KMS-11 (cell line): ENCODE results near the gene SUCLG1.
"Not testable (repeated sequence)": the region's sequence is repeated elsewhere in the genome, so short reads cannot be mapped to it uniquely, and the experiment has no call there.

ENCODE experiments used
- H2AFZ ChIP-seq: fragments of 200-600 bp; sonication (generic); 2 replicates; pipeline ENCODE4 v1.6.1; 2016; ENCODE audit warnings: antibody characterized with exemption, mixed run types, low read depth
- H3K27ac ChIP-seq: fragments of 200-600 bp; sonication (generic); 2 replicates; pipeline ENCODE4 v1.6.1; 2016; ENCODE audit warnings: mild to moderate bottlenecking, mixed run types
- H3K27me3 ChIP-seq: fragments of 200-600 bp; sonication (generic); 2 replicates; pipeline ENCODE4 v1.6.1; 2017; ENCODE audit warnings: mild to moderate bottlenecking, low read depth, mixed run types, moderate library complexity; ENCODE audit not compliant: insufficient read depth
- H3K36me3 ChIP-seq: fragments of 200-600 bp; sonication (generic); 2 replicates; pipeline ENCODE4 v1.6.1; 2017; ENCODE audit warnings: mild to moderate bottlenecking, mixed run types; ENCODE audit not compliant: insufficient read depth
- H3K4me1 ChIP-seq: fragments of 200-600 bp; sonication (generic); 2 replicates; pipeline ENCODE4 v1.6.1; 2016; ENCODE audit warnings: mild to moderate bottlenecking, low read depth, mixed run types; ENCODE audit not compliant: poor library complexity, severe bottlenecking
- H3K4me2 ChIP-seq: fragments of 200-600 bp; sonication (generic); 2 replicates; pipeline ENCODE4 v1.7.0; 2016; ENCODE audit warnings: mild to moderate bottlenecking, mixed run types
- H3K4me3 ChIP-seq: fragments of 200-600 bp; sonication (generic); IDR thresholded peaks from 2 replicates; pipeline ENCODE4 v1.6.1; 2017; ENCODE audit warnings: low read depth, low read length, mixed read lengths; ENCODE audit not compliant: insufficient read depth
- H3K79me2 ChIP-seq: fragments of 200-600 bp; sonication (generic); 2 replicates; pipeline ENCODE4 v1.6.1; 2016; ENCODE audit warnings: low read depth, mixed run types; ENCODE audit not compliant: insufficient read depth
- H3K9ac ChIP-seq: fragments of 200-600 bp; sonication (generic); 2 replicates; pipeline ENCODE4 v1.6.1; 2016; ENCODE audit warnings: mild to moderate bottlenecking, mixed run types
- H4K20me1 ChIP-seq: fragments of 200-600 bp; sonication (generic); 2 replicates; pipeline ENCODE4 v1.6.1; 2016; ENCODE audit warnings: mild to moderate bottlenecking, mixed run types; ENCODE audit not compliant: insufficient read depth
- CTCF ChIP-seq: fragments of 200-600 bp; sonication (generic); conservative IDR thresholded peaks from 2 replicates; pipeline ENCODE4 v1.6.1; 2017; ENCODE audit warnings: low read depth, mild to moderate bottlenecking, antibody characterized with exemption, low read length, moderate library complexity, mixed read lengths

The SUCLG1 gene

GRCh38 chr2:84477886-84478285 lies 18.8 kb upstream of the SUCLG1 start:
- no peak overlapping the region for H2AFZ ChIP-seq
- H3K27ac ChIP-seq: no peak overlapping the region
- H3K36me3 ChIP-seq: no peaks in the 10 kb centered on the region
- no peak overlapping the region for H3K9ac ChIP-seq
- no peak overlapping the region for H3K4me3 ChIP-seq
- H3K79me2 ChIP-seq: no peaks in the 10 kb centered on the region
- no peak overlapping the region for H3K4me2 ChIP-seq
- H3K4me1 ChIP-seq: no peaks in the 10 kb centered on the region
- H4K20me1 ChIP-seq: no peaks in the 10 kb centered on the region
- no peak for TF ChIP-seq CTCF
- H3K27me3 ChIP-seq: no peaks in the 10 kb centered on the region

GRCh38 chr2:84474176-84474575 lies 15.1 kb upstream of the SUCLG1 start:
- no peaks in the 10 kb centered on the region for H3K79me2 ChIP-seq
- H3K27ac ChIP-seq: no peak overlapping the region
- H3K4me1 ChIP-seq: no peaks in the 10 kb centered on the region
- H3K9ac ChIP-seq: no peak overlapping the region
- no peak overlapping the region for H3K4me3 ChIP-seq
- H3K4me2 ChIP-seq: no peak overlapping the region
- no peaks in the 10 kb centered on the region for H3K36me3 ChIP-seq
- no peak for TF ChIP-seq CTCF
- H4K20me1 ChIP-seq: no peaks in the 10 kb centered on the region
- H3K27me3 ChIP-seq: no peaks in the 10 kb centered on the region
- no peak overlapping the region for H2AFZ ChIP-seq

- no peaks in the 10 kb centered on the region for H3K27me3 ChIP-seq
- H3K4me2 ChIP-seq: no peak overlapping the region
- TF ChIP-seq CTCF: no peak
- no peaks in the 10 kb centered on the region for H3K79me2 ChIP-seq
- no peak overlapping the region for H2AFZ ChIP-seq
- no peaks in the 10 kb centered on the region for H3K4me1 ChIP-seq
- no peak overlapping the region for H3K27ac ChIP-seq
- H4K20me1 ChIP-seq: no peaks in the 10 kb centered on the region
- H3K4me3 ChIP-seq: no peak overlapping the region
- H3K36me3 ChIP-seq: no peaks in the 10 kb centered on the region
- H3K9ac ChIP-seq: no peak overlapping the region
These were observed 13.9 kb upstream of the SUCLG1 start for GRCh38 chr2:84472856-84473565.

- H3K4me3 ChIP-seq, H3K27me3 ChIP-seq, H3K27ac ChIP-seq, H3K4me1 ChIP-seq, H3K9ac ChIP-seq, H2AFZ ChIP-seq, H3K36me3 ChIP-seq, H4K20me1 ChIP-seq, H3K4me2 ChIP-seq, H3K79me2 ChIP-seq: not testable (repeated sequence)
These were observed 13.3 kb upstream of the SUCLG1 start for GRCh38 chr2:84472423-84472822.

- Histone ChIP-seq H3K4me3 (no peak overlapping the region), H3K4me1 (no peaks in the 10 kb centered on the region), H3K9ac (no peak overlapping the region), H3K4me2 (no peak overlapping the region), H2AFZ (no peak overlapping the region), H3K27ac (no peak overlapping the region), H4K20me1 (no peaks in the 10 kb centered on the region), H3K79me2 (no peaks in the 10 kb centered on the region), H3K36me3 (no peaks in the 10 kb centered on the region), H3K27me3 (no peaks in the 10 kb centered on the region)
- no peak for TF ChIP-seq CTCF
These were observed 8.3 kb upstream of the SUCLG1 start for GRCh38 chr2:84467389-84467788.
